Naive thymus-derived CD4-positive, alpha-beta T cell (primary cell): ENCODE results near the gene ZNF587B. TPM values are rescaled to one million over a fixed set of nuclear protein-coding genes. Genes with fewer than 3 reads are reported as not detected.
"Not testable (repeated sequence)": the region's sequence is repeated elsewhere in the genome, so short reads cannot be mapped to it uniquely, and the experiment has no call there.

Experiments used
- ATAC-seq: fragments of 150-1000 bp; cut with Tn5 transposase; 2 replicates; pipeline ENCODE4 v1.10.0; 2021; ENCODE audit warnings: mild to moderate bottlenecking, moderate library complexity
- CTCF ChIA-PET: fragments of 350-600 bp; sonication (Branson Sonifier 250); formaldehyde crosslinking; loops from one replicate; lab custom pipeline; 2021; ENCODE audit warnings: antibody characterized with exemption; lab: Charles Lee
- POLR2A ChIA-PET: fragments of 350-600 bp; sonication (Branson Sonifier 250); formaldehyde crosslinking; loops from one replicate; lab custom pipeline; 2021; ENCODE audit warnings: antibody characterized with exemption, inconsistent platforms; lab: Charles Lee
- DNase-seq, 9 donors: peaks; one replicate each; pipeline versions ENCODE4 v3.0.0 to v3.0.0-alpha.2; 2020 to 2022; ENCODE audit warnings: mixed read lengths in 1 of 9
- H3K27ac ChIP-seq: one replicate; pipeline ENCODE4 v1.7.0; 2013; ENCODE audit warnings: mild to moderate bottlenecking, low read depth, low read length, moderate library complexity
- H3K27me3 ChIP-seq, 2 donors: one replicate each; pipeline ENCODE4 v1.7.0; 2013; ENCODE audit warnings: low read length in 2 of 2, mild to moderate bottlenecking in 2 of 2, moderate library complexity in 2 of 2; ENCODE audit not compliant: control insufficient read depth in 2 of 2, insufficient read depth in 2 of 2
- H3K36me3 ChIP-seq, 3 experiments: 1 replicate in 2 of 3; 2 replicates in 1 of 3; pipeline ENCODE4 v1.7.0; 2013; ENCODE audit warnings: low read length in 3 of 3, mild to moderate bottlenecking in 3 of 3, moderate library complexity in 1 of 3; ENCODE audit not compliant: insufficient read depth in 3 of 3, control insufficient read depth in 2 of 3
- H3K4me1 ChIP-seq, 2 donors: one replicate each; pipeline ENCODE4 v1.7.0; 2013; ENCODE audit warnings: low read length in 2 of 2, mild to moderate bottlenecking in 2 of 2, moderate library complexity in 1 of 2; ENCODE audit not compliant: control insufficient read depth in 2 of 2, insufficient read depth in 2 of 2
- H3K4me3 ChIP-seq: 2 replicates; pipeline ENCODE4 v1.7.0; 2013; ENCODE audit warnings: mild to moderate bottlenecking, low read length
- H3K9me3 ChIP-seq, 3 experiments: 1 replicate in 2 of 3; 2 replicates in 1 of 3; pipeline ENCODE4 v1.7.0; 2013; ENCODE audit warnings: low read length in 3 of 3; ENCODE audit not compliant: control insufficient read depth in 2 of 3
- H3K27ac Mint-ChIP-seq, 9 donors: one replicate each; pipeline ENCODE4 v1.8.0; 2020 to 2022; ENCODE audit warnings: mixed read lengths in 9 of 9, mild to moderate bottlenecking in 8 of 9, moderate library complexity in 5 of 9, inconsistent platforms in 2 of 9
- H3K27me3 Mint-ChIP-seq, 5 donors: one replicate each; pipeline ENCODE4 v1.8.0; 2021 to 2022; ENCODE audit warnings: mixed read lengths in 5 of 5, mild to moderate bottlenecking in 1 of 5
- H3K36me3 Mint-ChIP-seq, 5 donors: one replicate each; pipeline ENCODE4 v1.8.0; 2020 to 2022; ENCODE audit warnings: mixed read lengths in 5 of 5, mild to moderate bottlenecking in 3 of 5, inconsistent platforms in 1 of 5
- H3K4me1 Mint-ChIP-seq, 7 donors: one replicate each; pipeline ENCODE4 v1.8.0; 2020 to 2022; ENCODE audit warnings: mixed read lengths in 7 of 7, mild to moderate bottlenecking in 3 of 7, inconsistent platforms in 1 of 7
- H3K4me3 Mint-ChIP-seq, 10 donors: one replicate each; pipeline ENCODE4 v1.8.0; 2020 to 2022; ENCODE audit warnings: mild to moderate bottlenecking in 10 of 10, mixed read lengths in 10 of 10, moderate library complexity in 6 of 10, inconsistent platforms in 2 of 10
- H3K9me3 Mint-ChIP-seq, 11 donors: one replicate each; pipeline ENCODE4 v1.8.0; 2020 to 2022; ENCODE audit warnings: mixed read lengths in 11 of 11, mild to moderate bottlenecking in 4 of 11, inconsistent platforms in 1 of 11, moderate library complexity in 1 of 11
- intact Hi-C, 2 donors: fragments of 100-400 bp; cut with micrococcal nuclease; formaldehyde crosslinking; loops; one replicate each; pipeline ENCODE4 v1.15.1; 2023
- polyA plus RNA-seq, 2 donors: library from polyadenylated mRNA; unstranded; fragments of 300-500 nt; fragmentation: Illumina TruSeq; gene quantifications; one replicate each; pipeline ENCODE4 v1.2.3, GENCODE V29; 2021
- total RNA-seq, 6 experiments: library from RNA in 5 of 6; stranded (reverse) in 5 of 6; gene quantifications; 1 replicate in 5 of 6; 2 replicates in 1 of 6; pipeline ENCODE4 v1.2.3 and lab custom pipeline; 2021 to 2026

Gene ZNF587B
- total and polyA plus RNA-seq, 7 experiments from 2014 or later = 1.7 to 32.3 (median 19.8) TPM

- CTCF ChIA-PET = no interaction called here
- ATAC-seq = no peak
These were observed 17.9 kb upstream of the ZNF587B start for GRCh38 chr19:57812226-57812625.

GRCh38 chr19:57812975-57813820 lies 16.9 kb upstream of the ZNF587B start:
- peaks cover 0 to 27% (median 0%) of the 10 kb centered on the region in 3 experiments for H3K36me3 ChIP-seq
- H3K9me3 ChIP-seq, H3K4me3 ChIP-seq, ATAC-seq, H3K27me3 Mint-ChIP-seq, CTCF ChIA-PET, H3K9me3 Mint-ChIP-seq, H3K27me3 ChIP-seq: not testable (repeated sequence)
- H3K27ac ChIP-seq = peak overlapping the region; percentile 59
- H3K4me1 Mint-ChIP-seq = peaks cover 27 to 61% (median 45%) of the 10 kb centered on the region in 7 donors
- POLR2A ChIA-PET = interaction anchor here (0.7 kb wide), 1 partner anchor 523 kb away, joined by 5 read pairs; no protein-coding TSS in a partner anchor
- H3K4me1 ChIP-seq = peaks cover 10 to 29% of the 10 kb centered on the region in 2 donors
- intact Hi-C loops = loop anchor here (10.0 kb wide), 3 partner anchors 238 to 592 kb away; partner anchors contain the start of genes ZNF416 (in 1 of the 2), ZNF548 (in 1 of the 2) and ZNF584 (in 1 of the 2)
- peak overlapping the region; percentile 63 to 98 (median 95) for H3K4me3 Mint-ChIP-seq
- peak overlapping the region; percentile 29 to 95 (median 86) for H3K27ac Mint-ChIP-seq
- DNase-seq = peak in 2 of 9 donors; percentile 9 to 16
- H3K36me3 Mint-ChIP-seq = peaks cover 8 to 38% (median 25%) of the 10 kb centered on the region in 5 donors

More at GRCh38 chr19:57812226-57812625, 17.9 kb upstream of the ZNF587B start:
- Histone ChIP-seq H3K4me1 (peaks cover 10 to 29% of the 10 kb centered on the region in 2 donors), H3K27me3 (no peaks in the 10 kb centered on the region), H3K4me3 (no peak overlapping the region), H3K27ac (peak overlapping the region; percentile 59), H3K36me3 (peaks cover 0 to 35% (median 0%) of the 10 kb centered on the region in 3 experiments), H3K9me3 (no peaks in the 10 kb centered on the region)
- POLR2A ChIA-PET = no interaction called here
- H3K36me3 Mint-ChIP-seq = peaks cover 13 to 45% (median 32%) of the 10 kb centered on the region in 5 donors
- intact Hi-C loops = loop anchor here (10.0 kb wide), 3 partner anchors 237 to 593 kb away; partner anchors contain the start of genes ZNF416 (in 1 of the 2), ZNF548 (in 1 of the 2) and ZNF584 (in 1 of the 2)
- peak in 2 of 9 donors; percentile 25 to 28 for DNase-seq
- peak overlapping the region; percentile 63 to 98 (median 95) for H3K4me3 Mint-ChIP-seq
- peaks cover 0 to 6% (median 0%) of the 10 kb centered on the region in 11 donors for H3K9me3 Mint-ChIP-seq
- H3K4me1 Mint-ChIP-seq = peaks cover 27 to 62% (median 48%) of the 10 kb centered on the region in 7 donors
- peak overlapping the region; percentile 12 to 95 (median 80) for H3K27ac Mint-ChIP-seq
- no peaks in the 10 kb centered on the region for H3K27me3 Mint-ChIP-seq

GRCh38 chr19:57813919-57814504 lies 16.1 kb upstream of the ZNF587B start:
- peak overlapping the region; percentile 81 for H3K4me3 ChIP-seq
- peaks cover 10 to 29% of the 10 kb centered on the region in 2 donors for H3K4me1 ChIP-seq
- H3K36me3 ChIP-seq = peaks cover 0 to 23% (median 0%) of the 10 kb centered on the region in 3 experiments
- H3K9me3 Mint-ChIP-seq = peaks cover 0 to 2% (median 0%) of the 10 kb centered on the region in 11 donors
- peak overlapping the region; percentile 89 to 97 (median 95) for H3K27ac Mint-ChIP-seq
- H3K27me3 Mint-ChIP-seq = no peaks in the 10 kb centered on the region
- peak overlapping the region; percentile 98 for H3K27ac ChIP-seq
- H3K36me3 Mint-ChIP-seq = peaks cover 7 to 32% (median 18%) of the 10 kb centered on the region in 5 donors
- peak overlapping the region; percentile 93 to 98 (median 96) for H3K4me3 Mint-ChIP-seq
- ChIA-PET POLR2A (interaction anchor here (0.7 to 1.6 kb wide), 3 partner anchors 12 to 522 kb away, joined by 3 to 8 read pairs (median 5); no protein-coding TSS in a partner anchor), CTCF (no interaction called here)
- peaks cover 27 to 65% (median 49%) of the 10 kb centered on the region in 7 donors for H3K4me1 Mint-ChIP-seq
- H3K27me3 ChIP-seq = no peaks in the 10 kb centered on the region
- ATAC-seq (no peak), DNase-seq (no peak)
- intact Hi-C loops = loop anchor here (1.0 to 10.0 kb wide), 14 partner anchors 35 to 626 kb away; partner anchors contain the start of genes ZNF416 (in 2 of the 2), ZNF132 (in 1 of the 2), ZNF17 (in 1 of the 2) and ZNF417 (in 1 of the 2)
- H3K9me3 ChIP-seq = no peaks in the 10 kb centered on the region

- peaks cover 10 to 29% of the 10 kb centered on the region in 2 donors for H3K4me1 ChIP-seq
- peaks cover 0 to 18% (median 0%) of the 10 kb centered on the region in 3 experiments for H3K36me3 ChIP-seq
- H3K27ac ChIP-seq = peak within 1 kb of the TSS; percentile 98
- ChIA-PET CTCF (no interaction called here), POLR2A (interaction anchor here (0.6 to 1.6 kb wide), 9 partner anchors 13 to 407 kb away, joined by 3 to 8 read pairs (median 3); partner anchors contain the start of genes ZNF417, ZNF586 and ZNF606)
- ATAC-seq (peak; percentile 88), DNase-seq (peak; percentile 36 to 83 (median 75))
- peak within 1 kb of the TSS; percentile 89 to 97 (median 95) for H3K27ac Mint-ChIP-seq
- H3K4me1 Mint-ChIP-seq = peaks cover 27 to 65% (median 50%) of the 10 kb centered on the region in 7 donors
- H3K4me3 ChIP-seq = peak within 1 kb of the TSS; percentile 81
- H3K27me3 Mint-ChIP-seq = no peaks in the 10 kb centered on the region
- H3K4me3 Mint-ChIP-seq = peak within 1 kb of the TSS; percentile 93 to 98 (median 96)
- H3K9me3 Mint-ChIP-seq = peaks cover 0 to 2% (median 0%) of the 10 kb centered on the region in 11 donors
- H3K27me3 ChIP-seq = no peaks in the 10 kb centered on the region
- H3K9me3 ChIP-seq = no peaks in the 10 kb centered on the region
- H3K36me3 Mint-ChIP-seq = peaks cover 2 to 26% (median 13%) of the 10 kb centered on the region in 5 donors
- intact Hi-C loops = loop anchor here (1.0 to 10.0 kb wide), 17 partner anchors 35 to 626 kb away; partner anchors contain the start of genes ZNF416 (in 2 of the 2), ZNF551 (in 2 of the 2), ZNF586 (in 2 of the 2) and ZNF587 (in 2 of the 2)
These were observed 15.4 kb upstream of the ZNF587B start, which contains the start of gene ZNF552 for GRCh38 chr19:57814505-57815246. Gene ZNF552, minus strand, starts transcription at chr19:57814913. Its CDS starts 170 bp downstream, at chr19:57814743.

GRCh38 chr19:57815247-57816075 lies 14.6 kb upstream of the ZNF587B start:
- H3K9me3 ChIP-seq = no peaks in the 10 kb centered on the region
- intact Hi-C loops = loop anchor here (1.0 to 10.0 kb wide), 12 partner anchors 34 to 589 kb away; partner anchors contain the start of genes ZNF416 (in 2 of the 2), ZNF551 (in 2 of the 2), ZNF586 (in 2 of the 2) and ZNF211 (in 1 of the 2)
- peak overlapping the region; percentile 81 for H3K4me3 ChIP-seq
- no peaks in the 10 kb centered on the region for H3K27me3 ChIP-seq
- peaks cover 10 to 30% of the 10 kb centered on the region in 2 donors for H3K4me1 ChIP-seq
- CTCF ChIA-PET = no interaction called here
- no peak for DNase-seq
- Mint-ChIP-seq H3K4me3 (peak overlapping the region; percentile 93 to 98 (median 96)), H3K9me3 (peaks cover 0 to 2% (median 0%) of the 10 kb centered on the region in 11 donors), H3K4me1 (peaks cover 29 to 66% (median 57%) of the 10 kb centered on the region in 7 donors), H3K36me3 (peaks cover under 1 to 22% (median 6%) of the 10 kb centered on the region in 5 donors), H3K27ac (peak overlapping the region; percentile 89 to 97 (median 95)), H3K27me3 (no peaks in the 10 kb centered on the region)
- H3K36me3 ChIP-seq = peaks cover 0 to 13% (median 0%) of the 10 kb centered on the region in 3 experiments
- no peak for ATAC-seq
- POLR2A ChIA-PET = interaction anchor here (0.6 to 1.6 kb wide), 9 partner anchors 43 to 408 kb away, joined by 3 to 8 read pairs (median 3); partner anchors contain the start of genes ZNF417, ZNF586 and ZNF606
- peak overlapping the region; percentile 98 for H3K27ac ChIP-seq
